ENCODE data around the gene INAFM2. TPM values are rescaled to one million over a fixed set of nuclear protein-coding genes. Genes with fewer than 3 reads are reported as not detected.

INAFM2 gene
- total RNA-seq, 4 donors from 2014 or later: 39.0 to 41.3 (median 40.7) TPM

DNA sequence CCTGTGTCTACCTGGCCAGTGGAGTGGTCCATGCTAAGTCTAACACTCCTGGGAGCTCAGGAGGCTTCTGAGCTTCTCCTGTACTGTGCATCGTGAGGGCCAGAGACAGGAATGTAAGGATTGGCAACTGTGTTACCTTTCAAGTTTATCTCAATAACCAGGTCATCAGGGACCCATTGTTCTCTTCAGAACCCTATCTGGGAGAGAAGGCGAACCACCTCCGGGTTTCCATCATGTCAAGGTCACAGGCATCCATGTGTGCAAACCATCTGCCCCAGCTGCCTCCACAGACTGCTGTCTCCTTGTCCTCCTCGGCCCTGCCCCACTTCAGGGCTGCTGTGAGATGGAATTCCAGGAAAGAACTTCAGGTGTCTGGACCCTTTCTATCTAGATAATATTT, 46.6 kb upstream of the INAFM2 start:
- no peak for DNase-seq (ENCODE audit: extremely low spot score)
- WGBS: 94% methylated on average over 4 of the region's 4 CpGs
- intact Hi-C loops (cut with DNase I): no loop called here
- TF ChIP-seq, protein P1, sequence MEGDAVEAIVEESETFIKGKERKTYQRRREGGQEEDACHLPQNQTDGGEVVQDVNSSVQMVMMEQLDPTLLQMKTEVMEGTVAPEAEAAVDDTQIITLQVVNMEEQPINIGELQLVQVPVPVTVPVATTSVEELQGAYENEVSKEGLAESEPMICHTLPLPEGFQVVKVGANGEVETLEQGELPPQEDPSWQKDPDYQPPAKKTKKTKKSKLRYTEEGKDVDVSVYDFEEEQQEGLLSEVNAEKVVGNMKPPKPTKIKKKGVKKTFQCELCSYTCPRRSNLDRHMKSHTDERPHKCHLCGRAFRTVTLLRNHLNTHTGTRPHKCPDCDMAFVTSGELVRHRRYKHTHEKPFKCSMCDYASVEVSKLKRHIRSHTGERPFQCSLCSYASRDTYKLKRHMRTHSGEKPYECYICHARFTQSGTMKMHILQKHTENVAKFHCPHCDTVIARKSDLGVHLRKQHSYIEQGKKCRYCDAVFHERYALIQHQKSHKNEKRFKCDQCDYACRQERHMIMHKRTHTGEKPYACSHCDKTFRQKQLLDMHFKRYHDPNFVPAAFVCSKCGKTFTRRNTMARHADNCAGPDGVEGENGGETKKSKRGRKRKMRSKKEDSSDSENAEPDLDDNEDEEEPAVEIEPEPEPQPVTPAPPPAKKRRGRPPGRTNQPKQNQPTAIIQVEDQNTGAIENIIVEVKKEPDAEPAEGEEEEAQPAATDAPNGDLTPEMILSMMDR (IDR thresholded peaks at IDR 0.05): no peak
- TF ChIP-seq POLR2A (IDR thresholded peaks at IDR 0.05; ENCODE audit: low read depth) (no peak), POLR2AphosphoS5 (IDR thresholded peaks at IDR 0.05) (no peak), EP300 (IDR thresholded peaks at IDR 0.05) (no peak)
- H3K36me3 ChIP-seq: no peaks in the 10 kb centered on the region
- no peaks in the 10 kb centered on the region for H3K9me3 ChIP-seq
- H3K4me1 ChIP-seq: peaks cover 12 to 20% (median 19%) of the 10 kb centered on the region in 4 donors
- no peak overlapping the region for H3K27ac ChIP-seq (replicated peaks in 1 of 4)
- no peak overlapping the region for H3K4me3 ChIP-seq
- peaks cover 9 to 50% (median 22%) of the 10 kb centered on the region in 4 donors for H3K27me3 ChIP-seq

DNA sequence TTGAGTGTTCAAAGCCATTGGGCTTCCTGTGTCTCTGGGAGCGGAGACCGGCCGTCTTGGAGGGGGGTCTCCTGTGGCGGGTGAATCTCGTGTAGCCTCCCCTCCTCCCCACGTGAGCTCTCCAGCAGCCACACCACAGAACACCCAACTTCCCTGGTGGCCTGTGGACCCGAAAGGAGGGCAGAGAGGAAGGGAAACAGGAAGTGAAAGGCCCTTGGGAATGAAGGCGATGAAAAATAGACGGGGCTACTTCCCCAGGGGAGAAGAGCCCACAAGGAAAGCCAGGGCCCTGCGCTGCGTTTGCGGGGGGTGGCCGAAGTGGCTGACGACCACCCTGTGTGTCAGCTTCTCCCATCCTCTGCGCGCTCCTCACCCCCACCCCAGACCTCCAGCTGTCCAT, 46.0 kb upstream of the INAFM2 start:
- 61% methylated on average over 16 of the region's 16 CpGs for WGBS
- DNase-seq (ENCODE audit: extremely low spot score): no peak
- Histone ChIP-seq H3K27ac (replicated peaks in 1 of 4) (no peak overlapping the region), H3K4me1 (peaks cover 17 to 26% (median 24%) of the 10 kb centered on the region in 4 donors), H3K36me3 (no peaks in the 10 kb centered on the region), H3K4me3 (no peak overlapping the region), H3K27me3 (peaks cover 15 to 56% (median 27%) of the 10 kb centered on the region in 4 donors), H3K9me3 (no peaks in the 10 kb centered on the region)
- intact Hi-C loops (cut with DNase I): no loop called here
- TF ChIP-seq EP300 (IDR thresholded peaks at IDR 0.05) (no peak), POLR2A (IDR thresholded peaks at IDR 0.05; ENCODE audit: low read depth) (no peak), POLR2AphosphoS5 (IDR thresholded peaks at IDR 0.05) (no peak)
- TF ChIP-seq, protein P1 (IDR thresholded peaks at IDR 0.05): no peak

DNA sequence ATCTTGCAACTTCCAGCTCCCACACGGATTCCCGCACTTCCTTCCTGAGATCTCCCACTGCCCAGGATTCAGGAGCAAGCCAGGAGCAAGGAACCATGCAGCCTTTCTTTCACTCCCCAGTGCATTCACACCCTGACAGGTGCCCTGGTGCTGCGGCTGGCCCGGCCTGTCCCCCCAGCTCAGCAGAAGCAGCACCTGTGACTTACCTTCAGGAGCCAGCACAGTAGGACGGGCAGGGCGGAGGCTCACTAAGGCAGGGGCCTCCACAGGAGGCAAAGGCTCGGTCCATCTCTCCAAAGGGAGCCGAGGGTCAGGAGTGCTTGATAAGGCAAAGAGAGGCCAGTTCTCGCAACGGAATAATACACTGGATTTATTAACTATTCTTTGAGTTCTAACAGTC, 45.5 kb upstream of the INAFM2 start:
- Histone ChIP-seq H3K36me3 (no peaks in the 10 kb centered on the region), H3K4me1 (peaks cover 23 to 31% (median 30%) of the 10 kb centered on the region in 4 donors), H3K27ac (replicated peaks in 1 of 4) (no peak overlapping the region), H3K27me3 (peaks cover 20 to 61% (median 33%) of the 10 kb centered on the region in 4 donors), H3K9me3 (no peaks in the 10 kb centered on the region), H3K4me3 (no peak overlapping the region)
- 68% methylated on average over 8 of the region's 10 CpGs for WGBS
- intact Hi-C loops (cut with DNase I): no loop called here
- no peak for DNase-seq (ENCODE audit: extremely low spot score)
- TF ChIP-seq POLR2AphosphoS5 (IDR thresholded peaks at IDR 0.05) (no peak), EP300 (IDR thresholded peaks at IDR 0.05) (no peak), POLR2A (IDR thresholded peaks at IDR 0.05; ENCODE audit: low read depth) (no peak)
- TF ChIP-seq, protein P1 (IDR thresholded peaks at IDR 0.05): no peak

DNA sequence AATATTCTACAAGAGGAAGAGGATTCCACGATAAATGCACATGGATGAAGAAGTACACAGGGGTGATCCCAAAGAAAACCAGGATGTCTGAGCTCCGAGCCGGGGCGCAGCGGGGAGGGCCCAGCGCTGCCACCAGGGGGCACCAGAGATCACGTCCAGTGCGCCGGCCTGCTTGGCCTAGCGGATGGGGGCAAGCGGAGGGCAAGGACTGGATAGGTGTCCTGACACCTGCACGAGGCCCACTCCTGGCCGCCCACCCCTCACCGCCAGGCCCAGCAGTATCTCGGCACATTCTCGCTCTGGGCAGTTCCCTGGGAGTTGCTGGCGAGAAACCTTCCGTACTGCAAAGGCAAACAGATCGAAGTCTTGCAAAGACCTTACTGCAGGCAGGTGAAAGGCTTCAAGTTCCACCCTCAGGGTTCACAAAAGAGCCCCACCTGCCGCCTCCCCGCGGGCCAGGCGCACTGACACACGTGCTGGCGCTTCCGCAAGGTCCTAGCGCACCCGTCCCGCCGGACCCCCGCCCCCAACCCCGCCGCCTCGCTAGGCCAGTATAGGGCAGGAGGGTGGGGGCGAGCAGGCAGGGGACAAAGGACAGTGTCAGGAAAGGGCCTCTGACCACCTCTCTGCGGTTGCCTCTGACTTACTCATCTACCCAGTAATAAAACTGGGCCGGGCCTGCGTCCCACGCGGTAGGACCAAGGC, 43.9 kb upstream of the INAFM2 start:
- no peaks in the 10 kb centered on the region for H3K9me3 ChIP-seq
- peaks cover 26 to 76% (median 43%) of the 10 kb centered on the region in 4 donors for H3K27me3 ChIP-seq
- intact Hi-C loops (cut with DNase I): loop anchor here (1.0 to 5.0 kb wide), 2 partner anchors 38 to 142 kb away; no protein-coding TSS in a partner anchor
- TF ChIP-seq POLR2AphosphoS5 (IDR thresholded peaks at IDR 0.05) (peak in 1 of 2 donors; percentile 35), POLR2A (IDR thresholded peaks at IDR 0.05; ENCODE audit: low read depth) (no peak), EP300 (IDR thresholded peaks at IDR 0.05) (no peak)
- TF ChIP-seq, protein P1 (IDR thresholded peaks at IDR 0.05): peak in 2 of 3 experiments; percentile 94 to 99
- H3K4me3 ChIP-seq: peak overlapping the region in 2 of 4 donors; percentile 22 to 31
- 8% methylated on average over 10 of the region's 40 CpGs for WGBS
- H3K36me3 ChIP-seq: no peaks in the 10 kb centered on the region
- DNase-seq (ENCODE audit: extremely low spot score): no peak
- no peak overlapping the region for H3K27ac ChIP-seq (replicated peaks in 1 of 4)
- peaks cover 27 to 38% (median 35%) of the 10 kb centered on the region in 4 donors for H3K4me1 ChIP-seq

Data from esophagus muscularis mucosa (tissue), 4 donors.